Islet of Langerhans (tissue), 1 donor: ENCODE measurements around the gene RAPGEF6.
"Not testable (repeated sequence)": the region's sequence is repeated elsewhere in the genome, so short reads cannot be mapped to it uniquely, and the experiment has no call there.

Experiments
- FAIRE-seq: peaks from one replicate; lab custom pipeline; 2011; peaks lifted over from hg19 to GRCh38; lab: Jason Lieb, UNC

Gene RAPGEF6

GRCh38 chr5:131423056-131423455 lies 212.0 kb downstream of the RAPGEF6 start:
- FAIRE-seq: no peak

DNA sequence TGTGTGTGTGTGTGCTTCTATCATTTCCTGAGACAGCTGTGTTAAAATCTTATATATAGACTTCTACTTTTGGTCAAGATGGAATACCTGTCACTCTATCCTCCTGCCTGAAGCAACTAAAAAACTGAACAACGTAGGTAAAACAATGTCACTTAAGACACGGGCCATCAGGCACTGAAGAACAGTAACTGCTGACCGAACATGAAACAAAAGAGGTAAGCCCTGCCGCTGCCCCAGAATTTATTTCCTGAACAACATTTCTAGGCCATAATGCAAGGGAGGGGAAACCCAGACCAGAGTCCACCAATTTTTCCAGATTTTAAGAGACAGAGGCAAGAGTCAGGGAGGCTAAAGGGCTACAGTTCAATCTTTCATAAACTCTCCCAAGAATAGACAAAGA lies 215.2 kb downstream of the RAPGEF6 start:
- FAIRE-seq: no peak

DNA sequence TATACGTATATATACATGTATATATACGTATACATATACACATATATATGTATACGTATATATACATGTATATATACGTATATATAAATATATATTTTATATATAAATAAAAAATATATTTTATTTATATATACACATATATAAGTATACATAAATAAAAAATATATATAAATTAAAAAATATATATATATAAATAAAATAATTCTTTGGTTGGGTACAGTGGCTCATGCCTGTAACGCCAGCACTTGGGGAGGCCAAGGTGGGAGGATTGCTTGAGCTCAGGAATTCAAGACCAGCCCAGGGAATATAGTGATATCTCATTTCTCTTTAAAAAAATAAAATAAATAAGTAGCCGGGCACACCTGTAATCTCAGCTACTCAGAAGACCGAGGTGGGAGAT lies 216.2 kb downstream of the RAPGEF6 start:
- no peak for FAIRE-seq

GRCh38 chr5:131417240-131417869 lies 217.7 kb downstream of the RAPGEF6 start:
- peak; percentile 73 for FAIRE-seq

- FAIRE-seq: no peak
These were observed 218.3 kb downstream of the RAPGEF6 start for GRCh38 chr5:131416729-131417128.

DNA sequence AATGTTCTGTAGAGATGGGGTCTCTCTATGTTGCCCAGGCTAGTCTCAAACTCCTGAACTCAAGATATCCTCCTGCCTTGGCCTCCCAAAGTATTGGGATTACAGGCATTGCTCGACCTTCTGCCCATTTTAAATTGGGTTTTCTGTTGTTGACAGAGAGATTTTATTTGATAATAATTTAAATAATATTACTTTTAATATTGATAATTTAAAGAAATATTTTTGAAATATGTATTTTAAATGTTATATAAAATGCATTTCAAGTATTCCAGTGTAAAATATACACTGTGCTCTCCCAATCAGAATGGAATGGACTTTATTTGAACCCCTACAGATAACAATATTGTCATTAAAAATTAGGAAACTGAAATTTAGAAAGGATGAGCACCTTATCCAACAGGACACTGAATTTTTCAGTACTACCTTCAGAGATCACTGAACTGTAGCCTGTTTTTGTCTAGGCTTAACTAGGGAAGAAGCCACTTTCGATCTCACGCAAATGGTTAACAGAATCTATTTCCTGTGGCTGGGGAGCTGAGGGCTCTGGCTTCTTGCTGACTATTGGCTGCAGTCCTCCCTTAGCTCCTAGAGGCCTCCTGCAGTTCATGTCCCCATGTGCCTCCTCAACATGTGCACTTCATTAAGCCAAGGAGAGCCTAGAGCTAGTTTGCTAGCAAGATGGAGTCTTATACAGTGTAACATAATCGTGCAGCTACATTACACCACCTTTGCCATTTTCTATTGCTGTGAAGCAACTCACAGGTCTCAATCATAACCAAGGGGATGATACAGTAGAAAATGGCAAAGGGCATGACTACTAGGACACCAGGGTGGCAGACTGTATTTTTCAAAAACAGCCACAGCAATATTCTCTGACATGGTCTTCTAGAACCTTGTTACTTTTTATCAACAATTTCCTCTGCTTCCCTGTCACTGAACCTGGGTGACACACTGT lies 221.1 kb downstream of the RAPGEF6 start:
- no peak for FAIRE-seq

GRCh38 chr5:131406975-131407638 lies 227.9 kb downstream of the RAPGEF6 start:
- FAIRE-seq: no peak

DNA sequence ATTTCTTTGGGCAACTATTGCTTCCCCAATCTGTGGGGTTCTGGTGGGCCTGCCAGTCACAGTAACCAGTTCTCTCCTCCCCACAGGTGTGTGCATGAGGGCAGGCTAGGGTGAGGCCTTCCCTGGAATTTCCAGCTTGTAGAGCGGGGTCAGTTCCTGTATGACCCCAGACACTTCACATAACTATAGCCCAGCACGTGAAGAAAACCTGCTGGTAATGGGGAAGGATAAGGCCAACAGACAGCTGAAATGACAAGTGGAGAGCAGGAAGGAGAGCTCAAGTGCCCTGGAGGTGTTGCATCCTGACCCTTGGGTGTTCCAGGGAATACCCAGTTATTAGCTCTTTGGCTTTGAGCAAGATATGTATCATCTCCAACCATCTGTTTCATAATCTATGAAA lies 229.0 kb downstream of the RAPGEF6 start:
- no peak for FAIRE-seq

- FAIRE-seq: no peak
These were observed 229.4 kb downstream of the RAPGEF6 start for GRCh38 chr5:131405674-131406073.

- FAIRE-seq: no peak
These were observed 234.4 kb downstream of the RAPGEF6 start for GRCh38 chr5:131400585-131400984.

DNA sequence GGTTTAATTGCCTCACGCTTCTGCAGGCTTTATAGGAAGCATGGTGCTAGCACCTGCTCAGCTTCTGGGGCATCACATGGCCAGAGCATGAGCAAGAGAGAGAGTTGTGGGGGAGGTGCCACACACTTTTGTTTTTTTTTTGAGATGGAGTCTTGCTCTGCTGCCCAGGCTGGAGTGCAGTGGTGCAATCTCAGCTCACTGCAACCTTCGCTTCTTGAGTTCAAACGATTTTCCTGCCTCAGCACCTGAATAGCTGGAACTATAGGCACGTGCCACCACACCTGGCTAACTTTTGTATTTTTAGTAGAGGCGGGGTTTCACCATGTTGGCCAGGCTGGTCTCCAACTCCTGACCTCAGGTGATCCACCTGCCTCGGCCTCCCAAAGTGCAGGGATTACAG lies 236.0 kb downstream of the RAPGEF6 start:
- not testable (repeated sequence) for FAIRE-seq

DNA sequence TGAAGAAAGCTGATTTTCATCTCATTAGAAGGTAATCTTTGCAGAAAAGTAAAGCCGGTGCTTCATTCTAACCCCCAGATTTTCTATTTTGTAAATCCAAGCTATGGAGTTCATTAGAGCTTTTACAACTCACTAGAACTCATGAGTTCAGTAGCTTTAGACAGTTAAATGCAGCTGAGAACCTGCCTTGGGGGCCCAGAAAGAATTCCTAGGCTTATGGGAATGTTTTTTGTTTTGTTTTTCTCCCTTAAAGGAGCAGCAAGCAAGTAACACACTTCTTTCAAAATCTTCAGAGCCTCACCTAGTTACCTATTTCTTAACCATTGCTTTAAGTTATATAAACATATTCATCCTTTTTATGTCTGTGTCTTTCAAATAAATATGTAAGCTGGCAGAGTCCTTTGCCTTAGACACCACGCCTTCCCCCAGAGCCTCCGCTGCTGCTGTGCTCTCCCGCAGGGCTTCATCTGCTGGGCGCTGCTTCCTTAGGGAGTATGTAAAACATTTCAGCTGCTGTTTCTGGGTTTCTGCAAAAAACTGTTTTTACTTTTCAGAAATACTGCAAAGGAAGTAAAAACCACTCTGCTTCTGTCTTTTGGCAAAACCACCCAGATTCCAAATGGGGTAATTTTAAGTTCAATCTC lies 238.3 kb downstream of the RAPGEF6 start:
- FAIRE-seq: no peak

GRCh38 chr5:131396015-131396414 lies 239.0 kb downstream of the RAPGEF6 start:
- FAIRE-seq: no peak

GRCh38 chr5:131394128-131394527 lies 240.9 kb downstream of the RAPGEF6 start:
- peak; percentile 100 for FAIRE-seq

- FAIRE-seq: no peak
These were observed 241.5 kb downstream of the RAPGEF6 start for GRCh38 chr5:131393498-131393968.

GRCh38 chr5:131392466-131393095 lies 242.4 kb downstream of the RAPGEF6 start:
- FAIRE-seq: no peak

DNA sequence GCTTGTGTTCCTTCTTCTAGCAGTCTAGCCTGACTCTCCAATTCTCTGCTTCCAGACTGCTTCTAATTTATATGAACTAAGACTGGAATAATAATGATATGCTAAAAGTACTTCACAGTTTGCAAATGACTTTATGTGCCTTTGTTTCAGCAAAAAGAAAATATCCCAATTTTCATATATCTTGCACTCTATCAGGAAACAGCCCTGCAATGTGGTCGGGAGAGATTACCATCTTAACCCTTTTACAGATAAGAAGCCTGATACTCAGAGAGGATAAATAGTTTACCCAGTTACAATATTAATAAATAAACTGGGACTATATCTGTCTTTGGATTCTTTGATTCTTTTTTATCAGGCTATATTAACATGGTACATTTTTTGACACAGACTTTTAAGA lies 245.2 kb downstream of the RAPGEF6 start:
- FAIRE-seq: no peak

DNA sequence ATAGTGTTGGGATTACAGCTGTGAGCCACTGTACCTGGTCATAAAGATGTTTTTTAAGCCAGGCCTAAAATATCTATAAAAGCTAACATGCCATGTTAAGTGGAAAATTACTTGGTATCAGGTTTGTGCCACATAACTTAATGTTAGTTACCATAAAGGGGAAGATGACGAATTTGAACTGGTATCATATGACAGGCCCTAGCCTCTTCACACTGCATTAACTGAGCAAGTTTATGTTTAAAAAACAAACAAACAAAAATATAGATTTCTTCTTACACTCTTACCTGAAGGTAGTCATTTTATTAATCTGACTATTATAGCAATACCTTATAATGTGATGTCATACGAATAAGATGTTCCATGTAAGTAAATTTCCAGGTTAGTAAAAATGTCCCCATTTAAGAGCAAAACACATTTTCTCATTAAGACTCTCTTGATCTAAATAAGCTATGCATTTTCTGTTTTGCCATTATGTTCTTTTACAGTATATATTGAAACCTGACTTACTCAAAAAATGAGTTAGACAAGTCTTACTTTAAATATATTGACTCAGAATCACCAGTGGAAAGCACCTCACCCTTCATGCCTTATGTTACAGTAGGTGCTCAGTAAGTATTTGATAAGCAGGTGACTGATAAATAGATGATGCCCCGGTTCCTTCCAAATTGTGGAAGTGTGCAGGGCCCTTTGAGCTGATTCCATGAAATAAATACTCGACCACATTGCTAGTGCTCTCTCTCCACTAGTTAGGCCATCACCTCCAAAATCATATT lies 245.7 kb downstream of the RAPGEF6 start:
- no peak for FAIRE-seq

DNA sequence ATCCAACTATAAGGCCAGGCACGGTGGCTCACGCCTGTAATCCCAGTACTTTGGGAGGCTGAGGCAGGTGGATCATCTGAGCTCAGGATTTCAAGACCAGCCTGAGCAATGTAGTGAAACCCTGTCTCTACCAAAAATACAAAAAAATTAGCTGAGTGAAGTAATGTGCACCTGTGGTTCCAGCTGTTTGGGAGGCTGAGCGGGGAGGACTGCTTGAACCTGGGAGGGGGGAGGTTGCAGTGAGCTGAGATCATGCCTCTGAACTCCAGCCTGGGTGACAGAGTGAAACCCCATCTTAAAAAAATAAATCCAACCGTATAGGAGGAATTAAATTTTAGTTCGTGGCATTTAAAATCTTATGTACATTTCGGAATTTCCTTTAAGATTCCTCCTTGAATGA lies 247.8 kb downstream of the RAPGEF6 start:
- FAIRE-seq: no peak

DNA sequence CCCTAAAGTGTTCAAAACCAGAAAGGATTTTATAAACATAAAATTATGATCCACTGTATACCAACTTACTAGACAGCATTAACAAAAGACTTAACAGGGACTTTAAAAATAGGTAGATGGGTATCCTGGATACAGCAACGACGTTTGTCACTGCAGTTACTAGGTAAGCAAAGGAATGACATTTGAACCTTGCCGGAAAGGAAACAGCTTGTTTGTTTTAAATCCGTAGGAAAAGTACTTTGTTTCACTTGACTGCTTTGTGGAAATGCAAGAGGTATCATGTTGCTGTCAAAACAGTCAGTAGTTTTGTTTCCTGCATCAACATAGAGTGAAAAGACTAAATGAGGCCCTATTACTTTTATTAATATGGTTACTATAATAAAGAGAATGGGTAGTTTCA lies 248.2 kb downstream of the RAPGEF6 start:
- peak; percentile 94 for FAIRE-seq

DNA sequence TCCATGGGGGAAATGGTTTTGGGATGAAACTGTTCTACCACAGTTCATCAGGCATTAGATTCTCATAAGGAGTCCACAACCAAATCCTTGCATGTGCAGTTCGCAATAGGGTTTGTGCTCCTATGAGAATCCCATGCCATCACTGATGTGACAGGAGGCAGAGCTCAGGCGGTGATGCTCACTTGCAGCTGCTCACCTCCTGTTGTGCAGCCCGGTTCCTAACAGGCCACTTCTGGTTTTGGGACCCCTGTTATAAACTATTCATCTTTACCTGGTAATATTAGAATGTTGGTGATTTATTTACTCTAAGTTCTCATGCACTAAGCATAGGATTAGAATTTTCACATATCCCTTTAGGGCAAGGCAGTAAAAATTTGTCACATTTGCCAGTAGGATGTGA lies 248.9 kb downstream of the RAPGEF6 start:
- FAIRE-seq: no peak
